OCI-LY7 (cell line): Measurements from ENCODE around the gene TLDC2. TPM values are rescaled to one million over a fixed set of nuclear protein-coding genes. Genes with fewer than 3 reads are reported as not detected.
"Not testable (repeated sequence)": the region's sequence is repeated elsewhere in the genome, so short reads cannot be mapped to it uniquely, and the experiment has no call there.

Experiments used
- BruUV-seq: library from RNA; stranded (reverse); fragments of 400-500 nt; replicated peaks from 2 replicates; lab custom pipeline; 2021; lab: Mats Ljungman, UMichigan
- CTCF ChIA-PET: fragments of 300-600 bp; sonication (Branson Sonifier 250); formaldehyde crosslinking; loops from one replicate; lab custom pipeline; 2022; ENCODE audit warnings: antibody characterized with exemption; ENCODE audit not compliant: unreplicated experiment; lab: Charles Lee
- POLR2A ChIA-PET: fragments of 300-600 bp; sonication (Branson Sonifier 250); formaldehyde crosslinking; loops from one replicate; lab custom pipeline; 2022; ENCODE audit warnings: antibody characterized with exemption; lab: Charles Lee
- DNase-seq: peaks from one replicate; pipeline ENCODE4 v3.0.0-alpha.2; 2015; ENCODE audit warnings: low spot score
- H2AFZ ChIP-seq: fragments of 200-600 bp; sonication (generic), shearing (Covaris generic); 2 replicates; pipeline ENCODE4 v1.6.1; 2014; ENCODE audit warnings: mild to moderate bottlenecking, antibody characterized with exemption, low read length, moderate library complexity
- H3K27ac ChIP-seq: fragments of 200-600 bp; sonication (generic); 2 replicates; pipeline ENCODE4 v1.5.1; 2014; ENCODE audit warnings: mixed run types, low read depth, mild to moderate bottlenecking, moderate library complexity, low read length, inconsistent platforms; ENCODE audit not compliant: poor library complexity, severe bottlenecking
- H3K36me3 ChIP-seq: fragments of 200-600 bp; sonication (generic); 2 replicates; pipeline ENCODE4 v1.6.1; 2014; ENCODE audit warnings: mild to moderate bottlenecking, antibody characterized with exemption, low read length, moderate library complexity, mixed read lengths; ENCODE audit not compliant: insufficient read depth
- H3K4me1 ChIP-seq: fragments of 200-600 bp; sonication (generic); 2 replicates; pipeline ENCODE4 v1.5.1; 2014; ENCODE audit warnings: mild to moderate bottlenecking, low read length; ENCODE audit not compliant: insufficient read depth, poor library complexity, severe bottlenecking
- H3K4me2 ChIP-seq: fragments of 200-600 bp; sonication (generic); 2 replicates; pipeline ENCODE4 v1.6.1; 2014; ENCODE audit warnings: mild to moderate bottlenecking, low read length
- H3K4me3 ChIP-seq: fragments of 200-600 bp; sonication (generic); 2 replicates; pipeline ENCODE4 v1.5.1; 2014; ENCODE audit warnings: mild to moderate bottlenecking, low read depth, low read length; ENCODE audit not compliant: poor library complexity, severe bottlenecking
- H3K79me2 ChIP-seq: fragments of 200-600 bp; sonication (generic); 2 replicates; pipeline ENCODE4 v1.6.1; 2016; ENCODE audit warnings: low read depth, mild to moderate bottlenecking, low read length, moderate library complexity, mixed read lengths; ENCODE audit not compliant: insufficient read depth
- H3K9me2 ChIP-seq: fragments of 200-600 bp; sonication (generic); 2 replicates; pipeline ENCODE4 v1.6.1; 2016; ENCODE audit warnings: mild to moderate bottlenecking, low read length, mixed read lengths; ENCODE audit not compliant: insufficient read depth
- H3K9me3 ChIP-seq: fragments of 200-600 bp; sonication (generic); 2 replicates; pipeline ENCODE4 v1.6.1; 2014; ENCODE audit warnings: mild to moderate bottlenecking, mixed run types, low read length, mixed read lengths
- H4K20me1 ChIP-seq: fragments of 200-600 bp; sonication (generic); 2 replicates; pipeline ENCODE4 v1.6.1; 2014; ENCODE audit warnings: mild to moderate bottlenecking, antibody characterized with exemption, low read length, moderate library complexity, mixed read lengths; ENCODE audit not compliant: insufficient read depth
- CTCF ChIP-seq: fragments of 200-600 bp; sonication (generic); conservative IDR thresholded peaks from 2 replicates; pipeline ENCODE4 v1.5.1; 2014; ENCODE audit warnings: mild to moderate bottlenecking, antibody characterized with exemption, low read length, moderate library complexity, mixed read lengths
- EZH2phosphoT487 ChIP-seq: fragments of 200-600 bp; sonication (generic); IDR thresholded peaks from 2 replicates; pipeline ENCODE4 v1.6.1; 2018; ENCODE audit warnings: low read depth, borderline replicate concordance, mild to moderate bottlenecking, mixed run types, antibody characterized with exemption, low read length, moderate library complexity, mixed read lengths
- intact Hi-C: fragments of 100-400 bp; cut with micrococcal nuclease; formaldehyde crosslinking; loops from one replicate; pipeline ENCODE4 v1.10.0; 2022; ENCODE audit not compliant: unreplicated experiment
- total RNA-seq, 2 experiments: library from RNA; depleted of rRNA in 1 of 2; stranded (reverse); fragments of >200 nt in 1 of 2; shearing (Covaris generic) in 1 of 2; gene quantifications; 2 replicates each; pipeline ENCODE4 v1.2.3, GENCODE V29; 2014 to 2022

TLDC2 gene
- total RNA-seq, 2 experiments from 2014 or later: not detected

- CTCF ChIA-PET: no interaction called here
- no peak overlapping the region for H3K27ac ChIP-seq
Observed at GRCh38 chr20:36872852-36873251, 3.1 kb upstream of the TLDC2 start.

GRCh38 chr20:36873498-36874189, 2.3 kb upstream of the TLDC2 start:
- Histone ChIP-seq H3K4me1 (no peaks in the 10 kb centered on the region), H4K20me1 (no peaks in the 10 kb centered on the region), H3K79me2 (no peaks in the 10 kb centered on the region), H3K27ac (no peak overlapping the region), H3K4me3 (no peak overlapping the region), H3K4me2 (no peak overlapping the region), H3K9me2 (no peaks in the 10 kb centered on the region), H3K36me3 (no peaks in the 10 kb centered on the region), H2AFZ (no peak overlapping the region), H3K9me3 (no peaks in the 10 kb centered on the region)
- no TSS peak for BruUV-seq
- POLR2A ChIA-PET: no interaction called here
- DNase-seq: no peak
- intact Hi-C loops: no loop called here
- CTCF ChIA-PET: no interaction called here
- no peak for TF ChIP-seq CTCF
- no peak for TF ChIP-seq EZH2phosphoT487

More at GRCh38 chr20:36872852-36873251, 3.1 kb upstream of the TLDC2 start:
- POLR2A ChIA-PET: no interaction called here
- H3K9me2 ChIP-seq: no peaks in the 10 kb centered on the region
- BruUV-seq: no TSS peak
- TF ChIP-seq CTCF (no peak), EZH2phosphoT487 (no peak)
- H3K4me3 ChIP-seq: no peak overlapping the region
- H3K9me3 ChIP-seq: no peaks in the 10 kb centered on the region
- H3K4me2 ChIP-seq: no peak overlapping the region
- no peak overlapping the region for H2AFZ ChIP-seq
- no peaks in the 10 kb centered on the region for H3K4me1 ChIP-seq
- DNase-seq: no peak
- intact Hi-C loops: no loop called here
- H4K20me1 ChIP-seq: no peaks in the 10 kb centered on the region
- H3K79me2 ChIP-seq: no peaks in the 10 kb centered on the region
- no peaks in the 10 kb centered on the region for H3K36me3 ChIP-seq

GRCh38 chr20:36875093-36875492, 845 bp upstream of the TLDC2 start:
- H3K9me3 ChIP-seq, H3K27ac ChIP-seq, H3K4me1 ChIP-seq, H4K20me1 ChIP-seq, H2AFZ ChIP-seq, CTCF ChIA-PET, H3K36me3 ChIP-seq, H3K4me3 ChIP-seq, DNase-seq, H3K9me2 ChIP-seq, H3K4me2 ChIP-seq, intact Hi-C loops, H3K79me2 ChIP-seq, BruUV-seq: not testable (repeated sequence)
- POLR2A ChIA-PET: interaction anchor here (0.6 to 1.3 kb wide), 5 partner anchors 8 to 249 kb away, joined by 3 to 6 read pairs (median 3); no protein-coding TSS in a partner anchor
